Stimulated activated CD8-positive, alpha-beta memory T cell treated with anti-CD3 and anti-CD28 coated beads, Interleukin-15, amount 100 ng/mL, for 24 hours (primary cell): ENCODE results near the gene OSBPL6.

Experiments
- DNase-seq: peaks from one replicate; pipeline ENCODE4 v3.0.0-alpha.2; 2020; ENCODE audit warnings: low read depth

Gene OSBPL6

GRCh38 chr2:178241844-178242551 lies 47.7 kb downstream of the OSBPL6 start:
- no peak for DNase-seq

GRCh38 chr2:178242552-178242883 lies 48.2 kb downstream of the OSBPL6 start:
- DNase-seq, result no peak

DNA sequence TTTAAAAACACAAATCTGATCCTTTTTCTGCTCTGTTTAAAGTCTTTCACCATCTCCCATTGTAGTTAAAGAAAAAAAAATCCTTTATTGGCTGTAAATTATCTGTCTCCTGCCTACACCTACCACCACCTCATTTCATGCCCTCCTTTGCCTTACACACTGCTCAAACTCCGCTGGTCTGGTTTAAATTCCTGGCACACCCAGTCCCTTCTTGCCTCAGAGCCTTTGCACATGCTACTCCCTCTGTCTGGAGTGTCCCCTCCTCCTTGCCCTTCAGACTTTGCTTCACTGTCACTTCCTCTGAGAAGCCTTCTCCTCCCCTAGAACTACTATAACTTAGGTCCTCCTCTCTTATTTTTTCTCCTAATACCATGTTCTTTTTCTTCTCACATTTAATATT lies 49.6 kb downstream of the OSBPL6 start:
- no peak for DNase-seq

- no peak for DNase-seq
These were observed 50.5 kb downstream of the OSBPL6 start for GRCh38 chr2:178244777-178245176.

DNA sequence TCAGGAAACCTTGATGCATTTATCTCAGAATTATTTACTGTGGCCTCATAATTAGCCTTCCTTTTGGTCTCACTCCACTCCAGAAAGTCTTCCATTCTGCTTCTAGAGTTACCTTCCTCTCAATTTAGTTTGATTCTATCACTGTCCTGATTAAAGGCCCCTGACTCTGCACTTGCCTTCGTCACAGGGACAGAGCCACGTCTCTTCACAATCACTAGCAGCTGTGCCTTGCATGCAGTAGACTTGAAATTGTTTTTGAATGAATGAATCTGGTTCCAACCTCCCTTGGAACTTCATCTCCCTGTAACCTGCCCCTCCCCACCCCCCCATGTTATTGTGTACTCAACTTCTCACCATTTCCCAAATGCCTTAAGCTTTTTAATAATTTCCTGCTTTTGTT lies 52.4 kb downstream of the OSBPL6 start:
- DNase-seq, result no peak

GRCh38 chr2:178247250-178247649 lies 52.9 kb downstream of the OSBPL6 start:
- no peak for DNase-seq

GRCh38 chr2:178250429-178250828 lies 56.1 kb downstream of the OSBPL6 start:
- no peak for DNase-seq

DNA sequence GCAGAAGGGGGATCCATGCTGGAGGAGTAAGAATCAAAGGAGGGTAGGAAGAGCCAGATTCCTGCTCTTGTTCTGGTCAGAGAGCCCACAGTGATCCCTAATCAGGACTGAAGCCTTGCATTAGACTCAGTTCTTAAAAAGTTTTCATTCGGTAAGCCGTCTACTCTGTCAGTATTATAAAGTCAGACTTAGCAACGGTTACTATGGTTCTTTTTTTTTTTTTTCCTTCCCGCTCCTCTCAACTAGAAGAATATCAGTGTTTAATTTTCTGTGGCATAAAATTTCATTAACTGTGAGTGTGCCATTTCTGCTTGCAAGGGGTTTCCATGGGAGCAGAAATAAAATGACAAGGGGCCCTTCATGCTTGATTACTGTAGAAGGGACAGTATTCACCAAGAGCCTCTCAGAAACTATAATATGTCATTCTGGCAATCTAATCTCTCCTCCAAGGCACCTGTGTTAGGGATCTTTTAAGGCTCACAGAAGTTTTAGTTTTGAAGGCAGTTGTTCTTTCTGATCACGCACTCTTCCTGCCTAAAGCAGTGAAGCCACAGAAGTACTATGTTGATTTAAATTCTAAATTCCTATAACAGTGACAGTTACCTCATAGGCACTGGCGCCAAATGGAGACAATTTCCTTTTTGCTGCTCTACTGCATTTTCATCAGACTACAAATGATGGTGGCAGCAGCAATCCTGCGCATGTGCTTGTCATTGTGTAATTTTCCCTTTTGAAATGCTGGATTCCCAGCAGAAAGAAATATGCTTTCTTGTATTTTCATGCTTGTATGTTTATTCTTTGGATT lies 57.0 kb downstream of the OSBPL6 start:
- DNase-seq, result no peak

DNA sequence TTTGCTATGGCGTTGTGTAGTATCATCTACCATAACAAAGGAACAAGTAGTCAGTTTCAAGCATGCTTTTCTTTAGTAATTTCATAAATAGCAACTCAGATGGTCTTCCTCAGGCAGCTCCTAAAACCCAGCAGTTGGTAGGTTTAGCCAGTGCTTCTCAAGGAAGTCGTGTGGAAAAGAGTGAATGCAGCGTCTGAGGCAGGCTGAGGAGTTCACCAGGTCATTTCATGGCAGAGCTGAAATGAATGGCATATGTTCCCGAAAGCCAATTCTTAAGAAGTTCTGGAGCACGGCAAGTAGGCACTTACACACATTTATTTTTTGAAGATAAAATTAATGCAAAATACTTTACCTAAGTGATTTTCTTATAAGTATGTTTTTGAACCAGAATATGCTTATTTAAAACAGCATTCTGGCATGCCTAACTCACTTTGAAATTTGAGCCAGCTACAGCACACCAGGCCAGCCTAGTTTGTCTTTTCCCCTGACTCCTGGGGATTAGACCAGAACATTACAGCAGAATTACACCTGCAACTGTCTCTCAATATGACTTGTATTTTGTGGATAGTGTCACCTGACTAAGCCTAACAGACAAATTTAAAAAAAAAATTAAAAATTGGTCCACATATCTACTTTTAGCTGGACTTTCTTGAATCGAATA lies 62.2 kb downstream of the OSBPL6 start:
- no peak for DNase-seq

GRCh38 chr2:178257127-178257526 lies 62.8 kb downstream of the OSBPL6 start:
- DNase-seq, result no peak

DNA sequence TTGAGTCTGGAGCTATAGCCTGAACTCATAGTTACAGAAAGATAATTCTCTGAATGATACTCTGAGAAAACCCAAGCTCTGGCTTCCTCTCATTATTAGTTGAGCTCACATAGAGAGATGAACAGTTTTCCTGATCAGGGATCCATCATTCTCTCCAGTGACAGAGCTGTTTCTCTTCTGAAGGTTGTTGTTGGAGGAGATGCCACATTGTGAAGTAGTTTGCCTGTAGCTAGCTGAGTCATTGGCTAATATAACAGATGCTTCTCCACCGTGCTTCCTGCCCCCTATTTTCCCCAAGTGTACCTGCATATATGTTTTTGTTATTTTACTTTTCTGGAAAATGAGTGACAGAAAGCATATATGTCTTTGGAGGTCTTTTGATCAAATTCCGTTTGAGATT lies 64.6 kb downstream of the OSBPL6 start:
- no peak for DNase-seq

GRCh38 chr2:178263159-178263860 lies 69.0 kb downstream of the OSBPL6 start:
- no peak for DNase-seq

DNA sequence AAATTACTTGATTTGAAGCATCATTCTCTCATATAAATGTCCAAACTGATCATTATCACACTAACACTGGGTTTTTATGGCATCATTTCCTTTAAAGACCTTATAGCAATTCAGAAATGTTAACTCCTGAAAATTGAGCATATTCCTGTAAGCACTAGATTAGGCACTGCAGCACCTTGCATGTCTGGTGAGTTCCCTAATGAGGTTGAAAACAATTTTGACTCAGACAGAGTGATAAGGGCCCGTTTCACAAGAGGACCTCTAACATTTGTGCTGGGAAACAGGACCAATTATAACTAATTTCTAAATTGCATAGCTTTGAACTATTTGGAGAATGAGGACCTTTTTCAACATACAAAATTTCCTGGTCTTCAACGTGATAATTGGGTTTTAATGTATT lies 69.9 kb downstream of the OSBPL6 start:
- DNase-seq, result no peak

- no peak for DNase-seq
These were observed 71.5 kb downstream of the OSBPL6 start for GRCh38 chr2:178265851-178266250.

DNA sequence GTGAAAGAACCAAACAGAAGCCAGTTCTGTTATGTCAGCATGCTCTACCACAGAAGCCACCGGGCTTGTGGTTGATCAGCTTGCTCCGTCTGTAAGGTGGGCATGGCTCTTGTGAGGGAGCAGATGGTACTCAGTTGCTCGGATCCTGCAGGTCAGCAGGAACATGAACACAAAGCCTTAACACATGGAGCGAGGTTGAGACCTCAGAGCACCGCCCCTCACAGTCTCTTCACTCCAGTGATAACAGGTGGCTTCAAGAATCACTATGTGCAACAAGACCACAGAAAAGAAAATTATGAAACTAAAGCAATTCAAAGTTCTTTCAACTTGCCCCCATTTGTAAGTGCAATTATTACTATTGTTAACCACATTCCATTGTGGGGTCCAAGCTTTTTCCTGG lies 72.1 kb downstream of the OSBPL6 start:
- DNase-seq, result no peak

GRCh38 chr2:178267660-178268059 lies 73.3 kb downstream of the OSBPL6 start:
- no peak for DNase-seq

DNA sequence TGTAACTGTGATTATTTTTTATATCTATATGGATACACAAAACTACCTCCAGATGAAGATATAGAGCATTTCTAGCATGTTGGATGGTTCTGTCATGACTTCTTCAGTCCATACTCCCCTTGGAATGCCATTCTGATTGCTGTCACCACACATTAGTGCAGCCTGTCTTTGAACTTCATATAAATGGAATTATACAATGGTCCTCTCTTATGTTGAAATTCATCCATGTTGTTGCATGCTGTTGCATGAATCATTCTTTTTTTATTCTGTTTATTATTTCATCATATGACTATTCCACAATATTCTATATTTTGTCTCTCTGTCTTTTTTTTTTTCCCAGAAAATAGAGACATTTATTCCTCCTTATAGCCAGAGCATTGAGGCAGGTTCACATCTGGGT lies 74.1 kb downstream of the OSBPL6 start:
- no peak for DNase-seq

DNA sequence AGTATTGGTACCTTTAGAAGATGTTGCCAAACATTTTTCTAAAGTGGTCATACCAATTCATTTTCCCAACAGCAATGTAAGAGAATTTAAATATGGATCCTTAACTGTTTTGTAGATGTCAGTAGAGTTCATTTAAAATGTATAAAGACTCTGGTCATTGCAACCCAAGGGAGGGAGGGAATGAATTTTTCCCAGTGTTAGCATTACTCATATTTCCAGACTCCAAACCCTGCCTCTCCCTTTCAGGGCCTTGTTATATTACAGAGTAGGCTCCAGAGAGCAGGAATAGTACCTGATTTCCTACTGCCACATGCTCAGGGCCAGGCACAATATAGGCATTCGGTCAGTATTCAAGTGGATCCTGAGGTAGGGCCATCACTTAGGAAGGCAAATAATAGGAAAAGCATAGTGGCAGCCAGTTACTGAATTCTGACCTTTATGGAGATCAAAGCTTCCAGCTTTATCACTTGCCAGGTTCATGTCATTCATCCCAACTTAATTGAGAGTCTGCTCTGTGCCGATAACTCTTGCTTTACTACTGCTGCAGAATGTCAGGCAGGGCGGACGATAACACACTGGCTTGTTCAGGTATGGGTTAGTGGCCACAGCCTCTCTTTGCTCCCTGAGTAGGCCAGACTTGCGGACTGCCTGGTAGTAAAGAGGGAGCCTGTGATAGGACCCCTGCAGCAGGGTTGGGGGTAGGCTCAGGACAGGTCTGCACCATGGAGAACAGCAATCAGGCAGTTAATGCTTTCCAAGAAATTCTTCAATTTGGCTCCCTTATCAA lies 75.3 kb downstream of the OSBPL6 start:
- DNase-seq, result no peak

DNA sequence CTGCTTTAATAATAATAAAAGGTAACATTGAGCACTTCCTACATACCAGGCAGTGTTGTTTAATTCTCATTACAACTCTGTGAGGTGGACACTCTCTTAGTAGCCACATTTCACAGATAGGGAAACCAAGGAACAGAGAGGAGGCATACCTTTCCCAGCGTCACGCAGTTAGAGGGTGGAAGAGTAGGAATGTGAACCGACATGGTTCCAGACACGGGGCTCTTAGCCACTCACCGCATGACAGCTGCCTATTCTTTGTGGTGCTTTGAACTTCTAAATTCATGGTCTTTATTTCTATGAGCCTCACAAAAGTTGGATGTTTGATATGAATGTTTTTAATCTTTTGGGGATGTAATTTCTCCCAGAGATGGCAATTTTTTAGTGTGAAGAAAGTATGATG lies 76.0 kb downstream of the OSBPL6 start:
- DNase-seq, result no peak

DNA sequence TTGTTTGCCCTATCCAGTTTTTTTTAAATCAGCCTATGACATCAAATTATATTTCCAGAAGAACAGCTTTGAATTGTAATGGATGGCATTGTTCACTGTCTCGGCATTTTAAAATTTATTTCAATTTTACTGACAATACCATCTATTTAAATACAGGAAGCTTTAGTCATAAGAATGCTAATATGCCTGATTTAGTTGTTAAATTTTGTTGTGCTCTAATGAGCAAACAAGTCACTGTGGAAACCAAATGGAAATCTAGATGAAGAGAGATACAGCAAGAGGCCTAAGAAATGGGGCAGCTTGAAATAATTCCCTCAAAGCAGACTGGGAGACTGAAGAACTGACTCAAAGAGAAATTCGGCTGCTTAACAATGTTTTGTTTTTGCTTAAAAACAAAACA lies 76.8 kb downstream of the OSBPL6 start:
- no peak for DNase-seq

DNA sequence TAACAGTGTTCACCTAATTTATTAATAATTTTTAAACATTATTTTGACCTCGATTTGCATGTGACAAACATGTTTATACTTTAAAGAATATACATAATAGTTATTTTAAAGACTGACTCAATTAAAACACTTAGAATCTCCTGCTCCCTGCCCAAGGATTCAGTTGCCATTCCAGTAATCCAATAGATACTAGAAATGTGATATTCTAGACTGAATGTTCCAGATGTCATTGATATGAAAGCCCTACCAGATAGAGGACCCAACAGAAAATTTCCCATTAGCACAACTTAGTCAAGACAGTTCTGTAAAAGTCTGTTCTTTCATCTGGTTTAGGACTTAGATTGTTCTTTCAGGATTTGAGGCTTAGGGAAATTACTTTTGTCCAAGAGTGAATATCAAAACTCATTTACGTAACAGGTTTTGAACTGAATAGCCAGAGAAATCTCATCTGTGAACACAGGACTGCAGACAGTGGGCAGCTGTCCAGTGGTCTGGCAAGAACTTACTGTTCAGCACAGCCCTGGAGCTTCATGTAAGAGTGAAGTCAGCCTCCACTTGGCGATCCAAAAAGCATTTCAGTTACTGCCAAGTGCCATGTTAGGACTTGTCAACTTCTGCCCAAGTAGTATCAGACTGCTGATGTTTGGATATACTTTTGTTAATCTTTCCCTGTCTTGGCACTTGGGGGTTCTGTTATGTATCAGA lies 77.5 kb downstream of the OSBPL6 start:
- no peak for DNase-seq
